GM12874 (cell line): Measurements from ENCODE around the gene FMOD.

ENCODE experiments used
- CTCF ChIP-seq: IDR thresholded peaks from 2 replicates; pipeline ENCODE4 v1.5.1; 2011; ENCODE audit warnings: low read depth, mild to moderate bottlenecking, control low read depth, low read length, moderate library complexity; ENCODE audit not compliant: insufficient read depth

The FMOD gene

GRCh38 chr1:203306965-203307541 is 43.9 kb downstream of the FMOD start:
- no peak for TF ChIP-seq CTCF

DNA sequence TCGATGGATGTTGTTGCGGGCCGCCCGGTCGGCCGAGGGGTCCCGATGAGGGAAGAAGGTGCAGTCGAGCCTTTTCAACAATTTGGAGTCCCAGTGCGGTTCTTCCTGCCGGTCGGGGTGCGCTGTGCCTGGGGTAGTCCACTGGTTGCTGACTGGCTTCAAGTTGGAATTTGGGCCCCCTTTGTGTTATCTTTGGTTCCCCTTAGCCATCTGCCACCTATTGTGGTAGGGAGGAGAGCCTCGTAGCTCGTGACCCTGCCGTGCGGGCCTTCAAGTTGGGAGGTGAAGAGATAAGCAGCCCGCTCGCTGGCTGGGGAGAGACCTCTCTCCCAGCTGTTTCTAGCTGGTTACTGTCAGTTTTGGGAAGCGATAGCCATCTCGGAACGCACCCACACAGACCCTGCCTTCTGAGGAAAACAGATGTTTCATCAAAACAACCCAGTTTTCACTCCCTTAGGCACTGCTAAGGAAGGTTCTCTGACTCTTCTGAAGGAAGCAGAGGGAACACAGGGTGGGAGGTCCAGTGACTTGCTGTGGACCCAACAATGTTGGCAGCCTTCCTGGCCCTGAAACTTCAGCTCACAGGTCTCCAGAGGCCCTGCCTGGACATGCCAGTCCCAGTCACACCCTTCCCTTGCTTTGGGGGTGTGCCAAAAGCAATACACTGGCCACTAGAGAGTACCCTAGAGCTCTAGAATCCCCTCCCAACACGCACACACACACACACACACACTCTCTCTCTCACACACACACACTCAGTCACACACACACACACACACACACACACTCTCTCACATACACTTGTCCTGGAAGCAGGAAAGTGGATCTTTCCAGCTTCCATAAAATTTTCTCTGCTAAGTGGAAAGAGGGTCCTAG is 44.6 kb downstream of the FMOD start:
- no peak for TF ChIP-seq CTCF

GRCh38 chr1:203305809-203306088 is 45.2 kb downstream of the FMOD start:
- TF ChIP-seq CTCF: no peak

- no peak for TF ChIP-seq CTCF
Observed at GRCh38 chr1:203304919-203305808, 45.8 kb downstream of the FMOD start, which contains the start of gene BTG2. Gene BTG2 (plus strand): TSS chr1:203305519. CDS start chr1:203305607, 88 bp downstream.

- no peak for TF ChIP-seq CTCF
Observed at GRCh38 chr1:203304391-203304918, 46.5 kb downstream of the FMOD start.

DNA sequence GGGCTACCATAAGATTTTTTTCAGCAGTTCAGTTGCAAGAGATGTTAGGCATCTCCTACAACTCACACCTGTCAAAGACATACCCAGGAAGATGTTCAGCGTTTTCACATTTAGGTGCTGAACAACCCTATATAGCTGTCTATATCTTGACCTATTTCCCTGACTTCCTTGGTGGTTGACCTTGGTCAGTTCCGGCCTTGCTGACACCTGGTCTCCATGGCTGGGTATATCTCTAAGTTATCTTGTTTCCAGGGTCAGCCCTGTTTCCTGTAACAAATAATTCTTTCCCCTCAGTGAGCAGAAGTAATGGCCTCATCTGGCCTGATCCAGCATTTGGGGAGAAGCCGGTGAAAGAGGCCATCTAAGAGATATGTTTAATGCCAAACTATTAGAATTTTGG is 48.0 kb downstream of the FMOD start:
- TF ChIP-seq CTCF: no peak

GRCh38 chr1:203302456-203302855 is 48.5 kb downstream of the FMOD start:
- no peak for TF ChIP-seq CTCF
